Measurements from ENCODE around the gene PPP1R15A.
"Not testable (repeated sequence)": the region's sequence is repeated elsewhere in the genome, so short reads cannot be mapped to it uniquely, and the experiment has no call there.

The PPP1R15A gene

GRCh38 chr19:48900477-48901406 is 28.5 kb downstream of the PPP1R15A start:
- no peak for DNase-seq
- no peak for TF ChIP-seq CTCF (IDR thresholded peaks at IDR 0.05; ENCODE audit: low read depth, low read length, missing control alignments)
- Histone ChIP-seq H3K36me3 (replicated peaks) (peaks cover 5% of the 10 kb centered on the region), H3K27ac (peak overlapping the region; percentile 53), H3K4me3 (ENCODE audit: low read depth, low read length) (peak overlapping the region; percentile 93), H3K27me3 (replicated peaks) (no peaks in the 10 kb centered on the region)
- in situ Hi-C loops (cut with HindIII; ENCODE audit: low pct_ligation_motif_present, low sequenced_read_pairs) = no loop called here

GRCh38 chr19:48902291-48902690 is 30.1 kb downstream of the PPP1R15A start:
- DNase-seq; H3K27me3 ChIP-seq (replicated peaks); in situ Hi-C loops (cut with HindIII; ENCODE audit: low pct_ligation_motif_present, low sequenced_read_pairs); H3K36me3 ChIP-seq (replicated peaks); H3K4me3 ChIP-seq (ENCODE audit: low read depth, low read length); H3K27ac ChIP-seq: not testable (repeated sequence)

GRCh38 chr19:48903788-48904187 is 31.6 kb downstream of the PPP1R15A start:
- DNase-seq; H3K4me3 ChIP-seq (ENCODE audit: low read depth, low read length); in situ Hi-C loops (cut with HindIII; ENCODE audit: low pct_ligation_motif_present, low sequenced_read_pairs); H3K27me3 ChIP-seq (replicated peaks); H3K27ac ChIP-seq: not testable (repeated sequence)
- peaks cover 18% of the 10 kb centered on the region for H3K36me3 ChIP-seq (replicated peaks)

GRCh38 chr19:48905664-48906063 is 33.4 kb downstream of the PPP1R15A start:
- in situ Hi-C loops (cut with HindIII; ENCODE audit: low pct_ligation_motif_present, low sequenced_read_pairs) = no loop called here
- H3K4me3 ChIP-seq (ENCODE audit: low read depth, low read length) = no peak overlapping the region
- no peak for TF ChIP-seq CTCF (IDR thresholded peaks at IDR 0.05; ENCODE audit: low read depth, low read length, missing control alignments)
- no peak overlapping the region for H3K27ac ChIP-seq
- peaks cover 28% of the 10 kb centered on the region for H3K36me3 ChIP-seq (replicated peaks)
- no peaks in the 10 kb centered on the region for H3K27me3 ChIP-seq (replicated peaks)
- DNase-seq = no peak

- no peak for TF ChIP-seq CTCF (IDR thresholded peaks at IDR 0.05; ENCODE audit: low read depth, low read length, missing control alignments)
- H3K36me3 ChIP-seq (replicated peaks) = peaks cover 28% of the 10 kb centered on the region
- no peak overlapping the region for H3K4me3 ChIP-seq (ENCODE audit: low read depth, low read length)
- no peaks in the 10 kb centered on the region for H3K27me3 ChIP-seq (replicated peaks)
- no peak overlapping the region for H3K27ac ChIP-seq
- in situ Hi-C loops (cut with HindIII; ENCODE audit: low pct_ligation_motif_present, low sequenced_read_pairs) = no loop called here
- no peak for DNase-seq
Measured at GRCh38 chr19:48906324-48906723, 34.1 kb downstream of the PPP1R15A start.

GRCh38 chr19:48907671-48908070 is 35.5 kb downstream of the PPP1R15A start:
- Histone ChIP-seq H3K27ac (no peak overlapping the region), H3K36me3 (replicated peaks) (peaks cover 35% of the 10 kb centered on the region), H3K27me3 (replicated peaks) (no peaks in the 10 kb centered on the region), H3K4me3 (ENCODE audit: low read depth, low read length) (no peak overlapping the region)
- no peak for TF ChIP-seq CTCF (IDR thresholded peaks at IDR 0.05; ENCODE audit: low read depth, low read length, missing control alignments)
- in situ Hi-C loops (cut with HindIII; ENCODE audit: low pct_ligation_motif_present, low sequenced_read_pairs) = no loop called here
- DNase-seq = no peak

- in situ Hi-C loops (cut with HindIII; ENCODE audit: low pct_ligation_motif_present, low sequenced_read_pairs); H3K4me3 ChIP-seq (ENCODE audit: low read depth, low read length); DNase-seq; H3K27ac ChIP-seq; H3K27me3 ChIP-seq (replicated peaks): not testable (repeated sequence)
- peaks cover 52% of the 10 kb centered on the region for H3K36me3 ChIP-seq (replicated peaks)
Measured at GRCh38 chr19:48909424-48910077, 37.3 kb downstream of the PPP1R15A start.
